PC-9 (cell line): ENCODE results near the gene HSP90AB1.

Experiments
- CTCF ChIP-seq: fragments of 200-600 bp; sonication (generic); conservative IDR thresholded peaks from 2 replicates; pipeline ENCODE4 v1.6.1; 2017; ENCODE audit warnings: mixed run types, antibody characterized with exemption, mild to moderate bottlenecking, moderate library complexity
- EZH2 ChIP-seq: fragments of 200-600 bp; sonication (generic); IDR thresholded peaks from 2 replicates; pipeline ENCODE4 v1.8.0; 2017; ENCODE audit warnings: antibody characterized with exemption, low read depth

- no peak for TF ChIP-seq CTCF
- TF ChIP-seq EZH2 = no peak
Measured at GRCh38 chr6:44228433-44228832, 18.5 kb upstream of the HSP90AB1 start.
